Astrocyte of the spinal cord (primary cell): ENCODE measurements around the gene PRSS12.

Source experiments
- DNase-seq: peaks from one replicate; pipeline ENCODE4 v3.0.0; 2011; ENCODE audit warnings: low read depth, low spot score
- H3K4me3 ChIP-seq: 2 replicates; pipeline ENCODE4 v1.5.1; 2011; ENCODE audit warnings: low read depth, mild to moderate bottlenecking, low read length, moderate library complexity
- in situ Hi-C: cut with HindIII; loops from 2 replicates; pipeline ENCODE4 v1.10.0; 2017; ENCODE audit warnings: low sequenced_read_pairs
- TF ChIP-seq, protein P1 (sequence below): IDR thresholded peaks from 2 replicates; pipeline ENCODE4 v1.5.1; 2012; ENCODE audit warnings: low read depth, mild to moderate bottlenecking, low read length, inconsistent platforms

The PRSS12 gene

DNA sequence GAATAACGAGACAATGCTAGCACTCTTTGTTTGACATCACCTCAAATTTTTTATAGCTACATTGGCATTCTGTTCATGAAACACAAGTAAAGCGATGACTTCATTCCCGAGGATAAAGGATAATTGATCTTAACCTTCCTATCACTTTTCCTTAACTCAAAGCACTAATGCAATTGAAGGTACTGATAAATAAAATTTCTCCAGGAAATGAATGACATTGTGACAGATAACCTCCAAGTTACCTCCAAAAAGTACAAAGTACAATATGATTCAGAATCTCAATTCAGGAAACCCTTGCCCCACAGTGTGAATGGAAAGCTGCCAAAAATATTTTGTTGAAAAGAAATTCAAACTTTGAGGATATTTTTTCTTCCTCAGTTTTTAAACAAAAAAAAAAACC, 1.8 kb downstream of the PRSS12 start:
- in situ Hi-C loops = no loop called here
- no peak overlapping the region for H3K4me3 ChIP-seq
- TF ChIP-seq, protein P1, sequence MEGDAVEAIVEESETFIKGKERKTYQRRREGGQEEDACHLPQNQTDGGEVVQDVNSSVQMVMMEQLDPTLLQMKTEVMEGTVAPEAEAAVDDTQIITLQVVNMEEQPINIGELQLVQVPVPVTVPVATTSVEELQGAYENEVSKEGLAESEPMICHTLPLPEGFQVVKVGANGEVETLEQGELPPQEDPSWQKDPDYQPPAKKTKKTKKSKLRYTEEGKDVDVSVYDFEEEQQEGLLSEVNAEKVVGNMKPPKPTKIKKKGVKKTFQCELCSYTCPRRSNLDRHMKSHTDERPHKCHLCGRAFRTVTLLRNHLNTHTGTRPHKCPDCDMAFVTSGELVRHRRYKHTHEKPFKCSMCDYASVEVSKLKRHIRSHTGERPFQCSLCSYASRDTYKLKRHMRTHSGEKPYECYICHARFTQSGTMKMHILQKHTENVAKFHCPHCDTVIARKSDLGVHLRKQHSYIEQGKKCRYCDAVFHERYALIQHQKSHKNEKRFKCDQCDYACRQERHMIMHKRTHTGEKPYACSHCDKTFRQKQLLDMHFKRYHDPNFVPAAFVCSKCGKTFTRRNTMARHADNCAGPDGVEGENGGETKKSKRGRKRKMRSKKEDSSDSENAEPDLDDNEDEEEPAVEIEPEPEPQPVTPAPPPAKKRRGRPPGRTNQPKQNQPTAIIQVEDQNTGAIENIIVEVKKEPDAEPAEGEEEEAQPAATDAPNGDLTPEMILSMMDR = no peak
- DNase-seq = no peak

DNA sequence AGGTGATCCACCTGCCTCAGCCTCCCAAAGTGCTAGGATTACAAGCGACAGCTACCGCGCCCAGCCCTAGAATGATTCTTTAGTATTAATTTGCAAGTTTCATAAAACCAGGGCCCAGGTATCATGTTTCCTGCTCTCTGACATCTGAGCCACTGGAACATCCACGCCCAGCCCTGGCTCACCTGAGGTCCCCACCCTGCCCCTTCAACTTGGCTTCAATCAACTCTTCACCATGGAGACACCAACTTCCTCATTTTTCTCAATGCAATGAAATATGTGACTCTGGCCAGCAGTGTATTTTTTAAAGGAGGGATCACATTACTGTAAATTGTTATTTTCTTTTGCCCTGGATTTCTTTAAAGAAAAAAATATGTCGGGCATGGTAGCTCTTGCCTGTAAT, 3.9 kb downstream of the PRSS12 start:
- H3K4me3 ChIP-seq = no peak overlapping the region
- TF ChIP-seq, protein P1 = no peak
- in situ Hi-C loops = no loop called here
- no peak for DNase-seq

GRCh38 chr4:118346495-118346894, 6.3 kb downstream of the PRSS12 start:
- in situ Hi-C loops = no loop called here
- TF ChIP-seq, protein P1 = no peak
- DNase-seq = no peak
- no peak overlapping the region for H3K4me3 ChIP-seq

DNA sequence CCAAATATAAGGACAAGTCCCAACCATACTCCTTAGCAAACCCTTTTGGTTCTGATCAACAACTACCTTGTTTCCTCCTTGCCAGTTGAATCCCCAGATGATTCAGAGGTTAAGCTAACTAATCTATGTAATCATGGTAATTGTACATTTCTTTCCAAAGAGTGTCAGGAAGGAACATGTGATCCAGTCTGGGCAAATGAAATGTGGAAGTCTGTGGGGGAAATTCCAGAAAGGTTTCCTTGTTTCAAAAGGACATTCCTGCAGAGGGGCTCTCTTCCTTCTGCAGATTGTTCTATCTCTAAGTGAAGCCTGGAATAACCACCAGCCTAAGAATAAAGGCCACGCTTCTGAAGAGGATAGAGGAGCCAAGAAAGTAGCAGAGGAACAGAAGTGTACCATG, 7.0 kb downstream of the PRSS12 start:
- H3K4me3 ChIP-seq = no peak overlapping the region
- TF ChIP-seq, protein P1 = no peak
- DNase-seq = no peak
- in situ Hi-C loops = no loop called here

DNA sequence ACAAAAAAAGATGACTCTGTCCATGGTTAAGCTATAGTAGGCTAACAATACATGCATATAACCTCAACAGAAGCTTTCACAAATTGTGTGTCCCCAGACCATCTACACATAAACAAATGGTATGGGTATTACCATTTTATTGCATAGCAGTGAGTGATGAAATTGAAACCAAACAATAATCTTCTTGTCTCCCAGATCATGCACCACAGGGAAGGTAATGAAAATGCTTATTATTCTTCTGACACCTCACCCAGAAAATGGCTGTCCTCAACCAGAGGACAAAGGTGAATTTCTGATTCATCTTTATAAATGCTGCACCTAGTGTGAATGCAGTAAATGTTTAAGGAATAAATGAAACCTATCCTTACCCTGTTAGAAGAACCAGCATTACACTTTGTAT, 8.0 kb downstream of the PRSS12 start:
- in situ Hi-C loops = no loop called here
- TF ChIP-seq, protein P1 = no peak
- H3K4me3 ChIP-seq = no peak overlapping the region
- no peak for DNase-seq

DNA sequence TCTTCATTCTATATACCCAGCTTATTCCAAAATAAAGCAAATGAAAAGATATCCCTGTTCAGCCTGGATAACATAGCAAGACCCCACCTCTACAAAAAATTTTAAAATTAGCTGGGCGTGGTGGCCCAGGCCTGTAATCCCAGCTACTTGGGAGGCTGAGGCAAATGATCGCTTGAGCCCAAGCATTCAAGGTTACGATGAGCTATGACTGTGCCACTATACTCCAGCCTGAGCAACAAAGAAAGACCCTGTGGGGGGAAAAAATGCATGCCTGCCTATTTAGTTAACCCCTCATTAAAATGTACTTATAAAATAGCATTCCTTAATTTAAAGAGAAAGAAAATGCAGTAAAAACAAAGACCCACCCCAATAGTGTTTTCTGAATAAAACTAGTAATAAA, 9.3 kb downstream of the PRSS12 start:
- no peak overlapping the region for H3K4me3 ChIP-seq
- TF ChIP-seq, protein P1 = no peak
- no peak for DNase-seq
- in situ Hi-C loops = no loop called here

- in situ Hi-C loops = no loop called here
- no peak overlapping the region for H3K4me3 ChIP-seq
- DNase-seq = no peak
- TF ChIP-seq, protein P1 = no peak
Observed at GRCh38 chr4:118340109-118340508, 12.7 kb downstream of the PRSS12 start.
